PC-9 (cell line): ENCODE measurements around the gene UTP11. TPM values are rescaled to one million over a fixed set of nuclear protein-coding genes. Genes with fewer than 3 reads are reported as not detected.

ENCODE experiments used
- BruUV-seq: library from RNA; stranded (reverse); fragments of 400-500 nt; replicated peaks from 2 replicates; lab custom pipeline; 2021; lab: Mats Ljungman, UMichigan
- CTCF ChIA-PET: fragments of 300-600 bp; sonication (Branson Sonifier 250); formaldehyde crosslinking; loops from one replicate; lab custom pipeline; 2022; ENCODE audit warnings: antibody characterized with exemption; lab: Charles Lee
- POLR2A ChIA-PET: fragments of 300-600 bp; sonication (Branson Sonifier 250); formaldehyde crosslinking; loops from one replicate; lab custom pipeline; 2022; ENCODE audit warnings: antibody characterized with exemption; ENCODE audit not compliant: unreplicated experiment; lab: Charles Lee
- DNase-seq, 2 experiments: peaks; one replicate each; pipeline versions ENCODE4 v3.0.0 to v3.0.0-alpha.2; 2015 to 2022; ENCODE audit warnings: mixed read lengths in 1 of 2
- H2AFZ ChIP-seq: fragments of 200-600 bp; sonication (generic); 2 replicates; pipeline ENCODE4 v1.8.1; 2017; ENCODE audit warnings: antibody characterized with exemption
- H3F3A ChIP-seq: fragments of 200-600 bp; sonication (generic); 2 replicates; pipeline ENCODE4 v1.8.1; 2017; ENCODE audit warnings: antibody characterized with exemption, mild to moderate bottlenecking, low read depth; ENCODE audit not compliant: insufficient read depth
- H3K27ac ChIP-seq: fragments of 200-600 bp; sonication (generic); 2 replicates; pipeline ENCODE4 v1.6.1; 2016; ENCODE audit warnings: mixed run types
- H3K27me3 ChIP-seq: fragments of 200-600 bp; sonication (generic); 2 replicates; pipeline ENCODE4 v1.6.1; 2016; ENCODE audit warnings: low read depth, mixed run types; ENCODE audit not compliant: insufficient read depth
- H3K36me3 ChIP-seq: fragments of 200-600 bp; sonication (generic); 2 replicates; pipeline ENCODE4 v1.6.1; 2016; ENCODE audit warnings: low read depth, mixed run types
- H3K4me1 ChIP-seq: fragments of 200-600 bp; sonication (generic); replicated peaks from 2 replicates; pipeline ENCODE4 v1.6.1; 2016; ENCODE audit warnings: mixed run types; ENCODE audit not compliant: insufficient read depth
- H3K4me2 ChIP-seq: fragments of 200-600 bp; sonication (generic); 2 replicates; pipeline ENCODE4 v1.6.1; 2017; ENCODE audit warnings: mixed run types
- H3K4me3 ChIP-seq: fragments of 200-600 bp; sonication (generic); 2 replicates; pipeline ENCODE4 v1.6.1; 2016; ENCODE audit warnings: mixed run types
- H3K79me2 ChIP-seq: fragments of 200-600 bp; sonication (generic); 2 replicates; pipeline ENCODE4 v1.6.1; 2017; ENCODE audit warnings: low read depth, mixed run types
- H3K9me2 ChIP-seq: fragments of 200-600 bp; sonication (generic); 2 replicates; pipeline ENCODE4 v1.8.1; 2017; ENCODE audit warnings: mild to moderate bottlenecking; ENCODE audit not compliant: insufficient read depth
- H3K9me3 ChIP-seq: fragments of 200-600 bp; sonication (generic); 2 replicates; pipeline ENCODE4 v1.8.1; 2016; ENCODE audit warnings: low read depth; ENCODE audit not compliant: insufficient read depth
- H4K20me1 ChIP-seq: fragments of 200-600 bp; sonication (generic); 2 replicates; pipeline ENCODE4 v1.8.1; 2017; ENCODE audit not compliant: insufficient read depth
- EZH2 ChIP-seq: fragments of 200-600 bp; sonication (generic); IDR thresholded peaks from 2 replicates; pipeline ENCODE4 v1.8.0; 2017; ENCODE audit warnings: antibody characterized with exemption, low read depth
- intact Hi-C: fragments of 100-400 bp; cut with micrococcal nuclease; formaldehyde crosslinking; loops from one replicate; pipeline ENCODE4 v1.10.0; 2022; ENCODE audit not compliant: unreplicated experiment
- total RNA-seq: library from RNA; stranded (reverse); gene quantifications from 2 replicates; pipeline ENCODE4 v1.2.3, GENCODE V29; 2021
- TF ChIP-seq, protein P1 (sequence below): fragments of 200-600 bp; sonication (generic); conservative IDR thresholded peaks from 2 replicates; pipeline ENCODE4 v1.6.1; 2017; ENCODE audit warnings: mixed run types, antibody characterized with exemption, mild to moderate bottlenecking, moderate library complexity

Gene UTP11
- total RNA-seq, 1 experiment from 2014 or later, result 36.4 TPM

DNA sequence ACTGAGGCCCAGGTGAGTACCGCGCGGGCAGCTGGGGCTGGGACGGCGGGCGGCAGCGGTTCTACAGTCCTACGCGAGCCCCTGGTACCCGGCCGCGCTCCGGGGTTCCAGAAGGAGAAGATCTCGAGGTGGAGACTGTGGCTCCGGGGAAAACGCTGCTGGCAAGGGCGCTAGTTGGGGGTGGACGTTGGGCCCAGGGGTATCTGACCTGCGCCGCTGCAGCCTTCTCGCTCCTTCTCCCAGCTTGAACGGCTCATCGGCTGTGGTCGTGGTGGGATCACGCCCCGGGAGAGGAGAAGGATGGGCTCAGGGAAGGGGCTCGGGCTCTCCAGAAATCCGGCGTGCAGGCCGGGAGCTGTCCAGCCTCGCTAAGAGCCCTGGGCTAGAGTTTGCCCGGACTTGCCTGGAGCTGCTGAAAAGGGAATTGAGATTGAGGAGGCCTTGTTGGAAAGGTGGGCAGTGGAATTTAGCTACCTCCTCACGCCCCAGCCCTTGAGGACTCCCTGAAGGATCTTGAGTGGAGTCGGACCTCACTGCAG is 35.1 kb downstream of the UTP11 start:
- H3K4me2 ChIP-seq, result peak overlapping the region; percentile 92
- H3F3A ChIP-seq, result no peaks in the 10 kb centered on the region
- H3K4me3 ChIP-seq, result peak overlapping the region; percentile 68
- no peaks in the 10 kb centered on the region for H3K9me2 ChIP-seq
- intact Hi-C loops, result loop anchor here (2.0 to 10.0 kb wide), 2 partner anchors 91 to 357 kb away; no protein-coding TSS in a partner anchor
- TF ChIP-seq, protein P1, sequence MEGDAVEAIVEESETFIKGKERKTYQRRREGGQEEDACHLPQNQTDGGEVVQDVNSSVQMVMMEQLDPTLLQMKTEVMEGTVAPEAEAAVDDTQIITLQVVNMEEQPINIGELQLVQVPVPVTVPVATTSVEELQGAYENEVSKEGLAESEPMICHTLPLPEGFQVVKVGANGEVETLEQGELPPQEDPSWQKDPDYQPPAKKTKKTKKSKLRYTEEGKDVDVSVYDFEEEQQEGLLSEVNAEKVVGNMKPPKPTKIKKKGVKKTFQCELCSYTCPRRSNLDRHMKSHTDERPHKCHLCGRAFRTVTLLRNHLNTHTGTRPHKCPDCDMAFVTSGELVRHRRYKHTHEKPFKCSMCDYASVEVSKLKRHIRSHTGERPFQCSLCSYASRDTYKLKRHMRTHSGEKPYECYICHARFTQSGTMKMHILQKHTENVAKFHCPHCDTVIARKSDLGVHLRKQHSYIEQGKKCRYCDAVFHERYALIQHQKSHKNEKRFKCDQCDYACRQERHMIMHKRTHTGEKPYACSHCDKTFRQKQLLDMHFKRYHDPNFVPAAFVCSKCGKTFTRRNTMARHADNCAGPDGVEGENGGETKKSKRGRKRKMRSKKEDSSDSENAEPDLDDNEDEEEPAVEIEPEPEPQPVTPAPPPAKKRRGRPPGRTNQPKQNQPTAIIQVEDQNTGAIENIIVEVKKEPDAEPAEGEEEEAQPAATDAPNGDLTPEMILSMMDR, result no peak
- peak overlapping the region; percentile 87 for H2AFZ ChIP-seq
- ChIA-PET CTCF (interaction anchor here (0.5 kb wide), 1 partner anchor 1799 kb away, joined by 4 read pairs; no protein-coding TSS in a partner anchor), POLR2A (interaction anchor here (0.6 kb wide), 1 partner anchor 1208 kb away, joined by 6 read pairs; no protein-coding TSS in a partner anchor)
- BruUV-seq, result no TSS peak
- H3K36me3 ChIP-seq, result no peaks in the 10 kb centered on the region
- no peak overlapping the region for H3K27ac ChIP-seq
- no peaks in the 10 kb centered on the region for H3K79me2 ChIP-seq
- no peaks in the 10 kb centered on the region for H3K9me3 ChIP-seq
- no peaks in the 10 kb centered on the region for H4K20me1 ChIP-seq
- no peaks in the 10 kb centered on the region for H3K4me1 ChIP-seq
- DNase-seq, result no peak
- H3K27me3 ChIP-seq, result peaks cover 9% of the 10 kb centered on the region; the same call in 1 of the 2 replicates

DNA sequence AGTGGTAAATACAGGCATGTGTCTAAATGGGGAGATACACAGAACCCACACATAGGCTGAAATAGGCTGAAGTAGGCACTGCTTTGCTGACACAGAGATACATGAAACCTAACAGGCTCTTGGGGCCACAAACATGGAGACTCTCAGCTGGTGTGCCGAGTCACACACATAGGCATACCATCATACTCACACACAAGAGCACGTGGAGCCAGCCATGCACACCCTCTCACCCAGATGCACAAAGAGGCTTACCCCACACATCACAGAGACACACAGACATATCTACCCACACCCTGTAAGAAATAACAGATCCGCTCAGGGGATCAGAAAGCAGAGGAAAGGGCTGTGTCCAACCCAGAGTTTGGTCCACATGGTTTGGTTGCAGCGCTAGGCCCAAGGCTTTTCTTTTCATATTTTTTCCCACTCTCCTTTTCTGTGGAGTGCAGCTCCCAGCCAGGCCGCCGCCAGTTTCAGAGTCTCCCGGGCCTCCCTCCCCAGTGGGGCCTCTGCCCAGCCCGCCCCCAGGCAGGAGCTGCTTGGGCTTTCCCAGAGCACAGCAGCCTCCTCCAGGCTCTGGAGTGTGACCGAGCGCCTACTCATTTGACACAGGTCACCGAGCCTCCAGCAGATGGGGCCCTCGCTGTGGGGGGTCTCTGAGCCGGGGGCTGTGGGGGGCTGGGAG is 38.0 kb downstream of the UTP11 start:
- H3K27me3 ChIP-seq, result peaks cover 9% of the 10 kb centered on the region; the same call in 1 of the 2 replicates
- TF ChIP-seq, protein P1, result no peak
- TF ChIP-seq EZH2, result no peak
- no peaks in the 10 kb centered on the region for H4K20me1 ChIP-seq
- H3K4me1 ChIP-seq, result no peaks in the 10 kb centered on the region
- no peak overlapping the region for H3K27ac ChIP-seq
- BruUV-seq, result no TSS peak
- ChIA-PET CTCF (interaction anchor here (0.6 kb wide), 1 partner anchor 784 kb away, joined by 3 read pairs; no protein-coding TSS in a partner anchor), POLR2A (no interaction called here)
- no peaks in the 10 kb centered on the region for H3K9me3 ChIP-seq
- no peak overlapping the region for H3K4me3 ChIP-seq
- H3F3A ChIP-seq, result no peaks in the 10 kb centered on the region
- H3K79me2 ChIP-seq, result no peaks in the 10 kb centered on the region
- H3K36me3 ChIP-seq, result no peaks in the 10 kb centered on the region
- H3K9me2 ChIP-seq, result no peaks in the 10 kb centered on the region
- intact Hi-C loops, result no loop called here
- no peak overlapping the region for H3K4me2 ChIP-seq
- H2AFZ ChIP-seq, result no peak overlapping the region
- no peak for DNase-seq

DNA sequence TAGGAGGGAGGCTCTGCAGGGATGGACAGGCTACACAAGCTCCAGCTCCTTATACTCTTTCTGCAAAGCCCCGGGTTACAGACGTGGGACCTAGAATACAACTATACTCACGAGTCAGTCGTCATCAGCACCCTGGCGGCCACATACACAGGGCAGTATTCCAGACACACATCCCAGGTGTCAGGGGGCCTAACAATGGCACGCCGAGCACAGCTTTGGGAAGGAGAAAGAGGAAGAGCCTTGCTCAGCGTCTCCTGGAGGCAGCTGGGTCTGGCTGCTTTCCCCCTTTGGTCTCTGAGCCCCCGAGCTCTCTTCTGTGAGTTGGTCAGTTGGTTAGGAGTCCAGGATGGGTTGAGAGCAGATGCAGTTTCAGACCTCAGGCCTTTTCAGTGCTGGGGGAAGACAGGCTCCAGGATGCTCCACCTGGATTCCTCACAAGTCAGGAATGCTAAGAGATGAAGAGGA is 38.6 kb downstream of the UTP11 start:
- POLR2A ChIA-PET, result no interaction called here
- no peak for TF ChIP-seq EZH2
- TF ChIP-seq, protein P1, result no peak
- Histone ChIP-seq H3K4me1 (no peaks in the 10 kb centered on the region), H3K4me2 (no peak overlapping the region), H3K36me3 (no peaks in the 10 kb centered on the region), H3F3A (no peaks in the 10 kb centered on the region), H4K20me1 (no peaks in the 10 kb centered on the region), H3K4me3 (no peak overlapping the region), H3K9me2 (no peaks in the 10 kb centered on the region), H3K9me3 (no peaks in the 10 kb centered on the region), H3K27me3 (peaks cover 9% of the 10 kb centered on the region; the same call in 1 of the 2 replicates), H3K27ac (no peak overlapping the region), H2AFZ (no peak overlapping the region), H3K79me2 (no peaks in the 10 kb centered on the region)
- no peak for DNase-seq
- BruUV-seq, result no TSS peak
- CTCF ChIA-PET, result interaction anchor here (0.6 kb wide), 1 partner anchor 783 kb away, joined by 3 read pairs; no protein-coding TSS in a partner anchor
- intact Hi-C loops, result no loop called here
